Thyroid gland (tissue), 4 donors: ENCODE measurements around the gene GALE. TPM values are rescaled to one million over a fixed set of nuclear protein-coding genes. Genes with fewer than 3 reads are reported as not detected.
"Not testable (repeated sequence)": the region's sequence is repeated elsewhere in the genome, so short reads cannot be mapped to it uniquely, and the experiment has no call there.

Source experiments
- DNase-seq, 2 donors: peaks; one replicate each; pipeline ENCODE4 v3.0.0-alpha.2; 2019
- H3K27ac ChIP-seq, 3 donors: fragments of 200-600 bp; sonication (generic); 1 replicate in 2 of 3; 2 replicates in 1 of 3; pipeline ENCODE4 v1.5.1; 2016 to 2019; ENCODE audit warnings: mild to moderate bottlenecking in 1 of 3, moderate library complexity in 1 of 3
- H3K27me3 ChIP-seq: fragments of 200-600 bp; sonication (generic); one replicate; pipeline ENCODE4 v1.5.1; 2019
- H3K36me3 ChIP-seq, 2 donors: fragments of 200-600 bp; sonication (generic); one replicate each; pipeline ENCODE4 v1.5.1; 2016 to 2019
- H3K4me1 ChIP-seq, 2 donors: fragments of 200-600 bp; sonication (generic); one replicate each; pipeline ENCODE4 v1.5.1; 2017 to 2019
- H3K4me3 ChIP-seq, 3 donors: fragments of 200-600 bp; sonication (generic); replicated peaks in 1 of 3; 1 replicate in 2 of 3; 2 replicates in 1 of 3; pipeline ENCODE4 v1.5.1; 2016; ENCODE audit warnings: mild to moderate bottlenecking in 1 of 3
- H3K9me3 ChIP-seq: fragments of 200-600 bp; sonication (generic); one replicate; pipeline ENCODE4 v1.5.1; 2017
- CTCF ChIP-seq, 6 experiments: fragments of 200-600 bp in 3 of 6; fragments of 450-650 bp in 3 of 6; sonication (generic) in 3 of 6; IDR thresholded peaks; one replicate each; pipeline ENCODE4 v1.5.1; 2016 to 2019; ENCODE audit warnings: antibody characterized with exemption in 6 of 6, mild to moderate bottlenecking in 2 of 6, inconsistent platforms in 1 of 6, moderate library complexity in 1 of 6
- POLR2A ChIP-seq, 2 donors: fragments of 450-650 bp; IDR thresholded peaks; one replicate each; pipeline ENCODE4 v1.6.1; 2017; ENCODE audit warnings: antibody characterized with exemption in 2 of 2, mild to moderate bottlenecking in 2 of 2, moderate library complexity in 1 of 2
- WGBS, 2 donors: methylation state at CpG; one replicate each; pipeline ENCODE4 v1.1.5; 2017; 5-methylcytosine and 5-hydroxymethylcytosine counted together
- intact Hi-C: fragments of 100-400 bp; cut with DNase I; formaldehyde crosslinking; loops from one replicate; pipeline ENCODE4 v1.15.1; 2023
- total RNA-seq, 4 donors: library from RNA; depleted of rRNA; stranded (reverse); fragments of >200 nt; gene quantifications; one replicate each; pipeline ENCODE4 v1.2.3, GENCODE V29; 2016

Gene GALE
- total RNA-seq, 4 donors from 2014 or later = 4.6 to 12.6 (median 8.4) TPM

GRCh38 chr1:23795676-23796465, 4.7 kb downstream of the GALE start:
- Histone ChIP-seq H3K9me3 (no peaks in the 10 kb centered on the region), H3K4me1 (peaks cover 21 to 32% of the 10 kb centered on the region in 2 donors), H3K4me3 (no peak overlapping the region), H3K27ac (no peak overlapping the region), H3K36me3 (peaks cover 0 to 5% of the 10 kb centered on the region in 2 donors), H3K27me3 (no peaks in the 10 kb centered on the region)
- DNase-seq = no peak
- TF ChIP-seq POLR2A (IDR thresholded peaks at IDR 0.05) (no peak), CTCF (IDR thresholded peaks at IDR 0.05) (no peak)
- WGBS, 2 donors = 61 to 81% methylated on average over 2 to 7 of the region's 16 CpGs
- intact Hi-C loops = no loop called here

DNA sequence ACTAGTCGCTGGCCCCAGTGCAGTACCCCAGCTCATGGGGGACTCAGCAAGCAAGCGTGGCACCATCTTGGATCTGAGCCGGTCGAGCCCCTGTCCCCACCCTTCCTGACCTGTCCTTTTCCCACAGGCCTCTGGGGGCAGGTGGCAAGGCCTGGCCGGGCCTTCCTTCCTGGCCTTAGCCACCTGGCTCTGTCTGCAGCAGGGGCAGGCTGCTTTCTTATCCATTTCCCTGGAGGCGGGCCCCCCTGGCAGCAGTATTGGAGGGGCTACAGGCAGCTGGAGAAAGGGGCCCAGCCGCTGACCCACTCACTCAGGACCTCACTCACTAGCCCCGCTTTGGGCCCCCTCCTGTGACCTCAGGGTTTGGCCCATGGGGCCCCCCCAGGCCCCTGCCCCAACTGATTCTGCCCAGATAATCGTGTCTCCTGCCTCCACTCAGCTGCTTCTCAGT, 5.8 kb downstream of the GALE start:
- intact Hi-C loops, H3K36me3 ChIP-seq, DNase-seq, H3K27me3 ChIP-seq, H3K4me3 ChIP-seq, H3K9me3 ChIP-seq, H3K27ac ChIP-seq: not testable (repeated sequence)
- WGBS, 2 donors = 89 to 100% methylated on average over 1 to 4 of the region's 9 CpGs
- H3K4me1 ChIP-seq = peaks cover 20 to 29% of the 10 kb centered on the region in 2 donors

GRCh38 chr1:23793861-23794731, 6.5 kb downstream of the GALE start:
- H3K36me3 ChIP-seq = peaks cover 0 to 5% of the 10 kb centered on the region in 2 donors
- no peaks in the 10 kb centered on the region for H3K9me3 ChIP-seq
- no peak overlapping the region for H3K27ac ChIP-seq
- peaks cover 14 to 23% of the 10 kb centered on the region in 2 donors for H3K4me1 ChIP-seq
- no peaks in the 10 kb centered on the region for H3K27me3 ChIP-seq
- WGBS, 2 donors = 52 to 60% methylated on average over 5 to 15 of the region's 21 CpGs
- DNase-seq = peak; percentile 31 to 45
- no peak for TF ChIP-seq CTCF (IDR thresholded peaks at IDR 0.05)
- no peak for TF ChIP-seq POLR2A (IDR thresholded peaks at IDR 0.05)
- intact Hi-C loops = no loop called here
- H3K4me3 ChIP-seq = no peak overlapping the region

DNA sequence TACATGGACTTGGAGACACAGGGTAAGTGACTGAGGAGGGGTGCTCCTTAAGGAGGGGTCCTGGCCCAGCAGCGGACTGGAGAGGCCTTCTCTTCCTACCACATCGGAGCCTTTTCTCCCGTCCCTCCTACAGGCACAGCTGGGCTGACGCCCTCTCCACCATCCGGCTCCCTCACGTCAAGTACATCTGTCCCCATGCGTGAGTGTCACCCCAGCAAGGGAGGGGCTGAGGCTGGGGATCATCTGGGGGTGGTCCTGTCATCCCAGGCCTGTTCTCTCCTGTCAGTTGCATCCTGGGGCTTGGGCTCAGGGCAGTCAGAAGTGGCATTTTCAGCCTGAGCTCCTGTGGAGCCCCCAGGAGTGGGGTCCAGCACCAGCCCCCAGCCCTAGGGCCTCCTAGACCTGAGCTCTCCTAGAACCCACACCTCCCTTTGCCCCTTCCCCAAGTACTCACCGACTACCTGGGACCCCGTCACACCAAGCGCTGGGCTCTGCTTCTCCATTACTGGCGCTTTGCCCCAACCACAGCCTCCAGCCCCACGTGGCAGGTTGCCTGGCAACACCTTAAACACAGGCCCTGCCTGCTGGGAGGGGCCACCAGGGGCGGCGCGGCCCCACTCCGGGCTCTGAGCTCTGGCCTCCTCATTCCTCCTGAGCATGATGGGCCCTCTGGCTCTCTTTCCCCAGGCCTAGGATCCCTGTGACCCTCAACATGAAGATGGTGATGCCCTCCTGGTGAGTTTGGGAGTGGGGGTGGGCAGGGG, 7.4 kb downstream of the GALE start:
- Histone ChIP-seq H3K4me3 (no peak overlapping the region), H3K27me3 (no peaks in the 10 kb centered on the region), H3K9me3 (no peaks in the 10 kb centered on the region), H3K36me3 (peaks cover 0 to 5% of the 10 kb centered on the region in 2 donors), H3K27ac (no peak overlapping the region), H3K4me1 (peaks cover 13 to 19% of the 10 kb centered on the region in 2 donors)
- WGBS, 2 donors = 68 to 78% methylated on average over 9 to 12 of the region's 16 CpGs
- DNase-seq = peak; percentile 65 to 68
- no peak for TF ChIP-seq POLR2A (IDR thresholded peaks at IDR 0.05)
- TF ChIP-seq CTCF (IDR thresholded peaks at IDR 0.05) = no peak
- intact Hi-C loops = no loop called here
